Keratinocyte (primary cell): ENCODE data around the gene PRELID1. TPM values are rescaled to one million over a fixed set of nuclear protein-coding genes. Genes with fewer than 3 reads are reported as not detected.

Experiments used
- DNase-seq: peaks from one replicate; pipeline ENCODE4 v3.0.0-alpha.2; 2011; ENCODE audit warnings: low read depth, missing footprints, low spot score
- FAIRE-seq: peaks from 2 replicates; lab custom pipeline; 2011; peaks lifted over from hg19 to GRCh38; lab: Jason Lieb, UNC
- H2AFZ ChIP-seq: 2 replicates; pipeline ENCODE4 v1.6.0; 2012; ENCODE audit warnings: low read length, control low read depth, inconsistent platforms; ENCODE audit not compliant: control insufficient read depth
- H3K27ac ChIP-seq: 2 replicates; pipeline ENCODE4 v1.5.1; 2011; ENCODE audit warnings: low read length; ENCODE audit not compliant: control insufficient read depth, insufficient read depth
- H3K27me3 ChIP-seq: 3 replicates; pipeline ENCODE4 v1.6.0; 2011; ENCODE audit warnings: low read length; ENCODE audit not compliant: control insufficient read depth, insufficient read depth; ENCODE audit errors: extremely low read depth
- H3K36me3 ChIP-seq, 2 experiments: 2 replicates in 1 of 2; 3 replicates in 1 of 2; pipeline ENCODE4 v1.5.1; 2011; ENCODE audit warnings: low read length in 2 of 2, mild to moderate bottlenecking in 1 of 2; ENCODE audit not compliant: control insufficient read depth in 2 of 2, insufficient read depth in 2 of 2; ENCODE audit errors: extremely low read depth in 1 of 2
- H3K4me1 ChIP-seq: 3 replicates; pipeline ENCODE4 v1.5.1; 2011; ENCODE audit warnings: low read length; ENCODE audit not compliant: control insufficient read depth, insufficient read depth; ENCODE audit errors: extremely low read depth
- H3K4me2 ChIP-seq: 3 replicates; pipeline ENCODE4 v1.6.0; 2011; ENCODE audit warnings: low read depth, low read length; ENCODE audit not compliant: control insufficient read depth, insufficient read depth; ENCODE audit errors: extremely low read depth
- H3K4me3 ChIP-seq, 3 experiments: fragments of 200-600 bp in 1 of 3; sonication (generic) in 1 of 3; 2 replicates in 2 of 3; 3 replicates in 1 of 3; pipeline ENCODE4 v1.5.1; 2011 to 2016; ENCODE audit warnings: low read length in 3 of 3, mild to moderate bottlenecking in 3 of 3, control low read depth in 2 of 3, inconsistent platforms in 1 of 3, low read depth in 1 of 3, mixed read lengths in 1 of 3, mixed run types in 1 of 3, moderate library complexity in 1 of 3; ENCODE audit not compliant: control insufficient read depth in 2 of 3, insufficient read depth in 2 of 3; ENCODE audit errors: extremely low read depth in 1 of 3
- H3K79me2 ChIP-seq: 2 replicates; pipeline ENCODE4 v1.6.0; 2012; ENCODE audit warnings: low read length; ENCODE audit not compliant: control insufficient read depth, insufficient read depth
- H3K9ac ChIP-seq: 3 replicates; pipeline ENCODE4 v1.6.0; 2011; ENCODE audit warnings: low read length; ENCODE audit not compliant: control insufficient read depth, insufficient read depth; ENCODE audit errors: extremely low read depth
- H3K9me1 ChIP-seq: 3 replicates; pipeline ENCODE4 v1.6.0; 2011; ENCODE audit warnings: low read length; ENCODE audit not compliant: control insufficient read depth, insufficient read depth; ENCODE audit errors: extremely low read depth
- H3K9me3 ChIP-seq: 2 replicates; pipeline ENCODE4 v1.5.1; 2012; ENCODE audit warnings: low read depth, low read length; ENCODE audit not compliant: control insufficient read depth
- H4K20me1 ChIP-seq: 3 replicates; pipeline ENCODE4 v1.6.0; 2011; ENCODE audit warnings: low read length; ENCODE audit not compliant: control insufficient read depth, insufficient read depth; ENCODE audit errors: extremely low read depth
- CTCF ChIP-seq, 3 experiments: IDR thresholded peaks in 1 of 3; conservative IDR thresholded peaks in 1 of 3; optimal IDR thresholded peaks in 1 of 3; 2 replicates in 2 of 3; 3 replicates in 1 of 3; pipeline versions ENCODE3 to v1.5.1; 2011; ENCODE audit warnings: low read length in 3 of 3, mild to moderate bottlenecking in 3 of 3, moderate library complexity in 2 of 3, control low read depth in 1 of 3, inconsistent platforms in 1 of 3; ENCODE audit not compliant: insufficient read depth in 2 of 3; ENCODE audit errors: extremely low read depth in 1 of 3
- EZH2 ChIP-seq: IDR thresholded peaks from one replicate; pipeline ENCODE4 v1.6.1; 2012; ENCODE audit warnings: inconsistent platforms, mild to moderate bottlenecking, low read length, moderate library complexity
- dilution Hi-C: fragments of 300-500 bp; cut with MboI; formaldehyde crosslinking; loops from one replicate; pipeline ENCODE4 v1.7.0; 2020; ENCODE audit warnings: low sequenced_read_pairs; ENCODE audit not compliant: extremely low pct_ligation_motif_present
- polyA plus RNA-seq, 5 experiments: library from polyadenylated mRNA; depleted of rRNA in 3 of 5; stranded (reverse) in 3 of 5; stranded (forward) in 1 of 5; unstranded in 1 of 5; fragments of >200 nt; gene quantifications; 1 replicate in 1 of 5; 2 replicates in 3 of 5; 3 replicates in 1 of 5; pipeline versions ENCODE4 v1.2.1 to v1.2.3, GENCODE V29; 2011 to 2012; ENCODE audit warnings: missing spikeins in 2 of 5, low read depth in 1 of 5, low replicate concordance in 1 of 5

PRELID1 gene
- polyA plus RNA-seq, 1 donor (not counting 4 experiments of a cell fraction or from before 2014, with no cell fraction given): 245 TPM

- H3K79me2 ChIP-seq: no peaks in the 10 kb centered on the region
- H3K27me3 ChIP-seq: no peaks in the 10 kb centered on the region
- FAIRE-seq (no peak), DNase-seq (no peak)
- no peak overlapping the region for H3K4me3 ChIP-seq
- H3K4me1 ChIP-seq: no peaks in the 10 kb centered on the region
- no peak overlapping the region for H2AFZ ChIP-seq
- TF ChIP-seq CTCF (optimal IDR thresholded peaks at IDR 0.05 in 1 of 3, IDR thresholded peaks at IDR 0.05 in 1 of 3, conservative IDR thresholded peaks at IDR 0.05 in 1 of 3; ENCODE audit: extremely low read depth in 1 of 3, insufficient read depth in 2 of 3, low read length in 3 of 3) (no peak), EZH2 (no peak)
- H3K4me2 ChIP-seq: no peak overlapping the region
- H3K36me3 ChIP-seq: peaks cover 29 to 33% of the 10 kb centered on the region in 2 experiments
- H3K27ac ChIP-seq: no peak overlapping the region
- no peak overlapping the region for H3K9ac ChIP-seq
- dilution Hi-C loops: no loop called here
- H3K9me1 ChIP-seq: no peaks in the 10 kb centered on the region
- H3K9me3 ChIP-seq: no peaks in the 10 kb centered on the region
- H4K20me1 ChIP-seq: no peaks in the 10 kb centered on the region
Measured at GRCh38 chr5:177293819-177294581, 9.6 kb upstream of the PRELID1 start.

- TF ChIP-seq EZH2: no peak
- no peak for TF ChIP-seq CTCF (optimal IDR thresholded peaks at IDR 0.05 in 1 of 3, IDR thresholded peaks at IDR 0.05 in 1 of 3, conservative IDR thresholded peaks at IDR 0.05 in 1 of 3; ENCODE audit: extremely low read depth in 1 of 3, insufficient read depth in 2 of 3, low read length in 3 of 3)
- H3K9me3 ChIP-seq: no peaks in the 10 kb centered on the region
- no peak overlapping the region for H2AFZ ChIP-seq
- no peak overlapping the region for H3K9ac ChIP-seq
- H3K4me3 ChIP-seq: no peak overlapping the region
- peaks cover 29 to 33% of the 10 kb centered on the region in 2 experiments for H3K36me3 ChIP-seq
- peaks cover 1% of the 10 kb centered on the region for H3K4me1 ChIP-seq
- H3K9me1 ChIP-seq: no peaks in the 10 kb centered on the region
- no peak overlapping the region for H3K27ac ChIP-seq
- FAIRE-seq: no peak
- H3K27me3 ChIP-seq: no peaks in the 10 kb centered on the region
- H4K20me1 ChIP-seq: no peaks in the 10 kb centered on the region
- DNase-seq: no peak
- no peaks in the 10 kb centered on the region for H3K79me2 ChIP-seq
- no peak overlapping the region for H3K4me2 ChIP-seq
- dilution Hi-C loops: no loop called here
Measured at GRCh38 chr5:177294632-177295031, 9.0 kb upstream of the PRELID1 start.
